GM19438 (cell line): Measurements from ENCODE around the gene PEX11G.
"Not testable (repeated sequence)": the region's sequence is repeated elsewhere in the genome, so short reads cannot be mapped to it uniquely, and the experiment has no call there.

Experiments
- ATAC-seq: cut with Tn5 transposase; IDR thresholded peaks from one replicate; pipeline ENCODE4 v1.9.1; 2021; ENCODE audit warnings: low read depth; ENCODE audit not compliant: unreplicated experiment

Gene PEX11G

GRCh38 chr19:7441468-7442146 lies 47.2 kb downstream of the PEX11G start:
- no peak for ATAC-seq

DNA sequence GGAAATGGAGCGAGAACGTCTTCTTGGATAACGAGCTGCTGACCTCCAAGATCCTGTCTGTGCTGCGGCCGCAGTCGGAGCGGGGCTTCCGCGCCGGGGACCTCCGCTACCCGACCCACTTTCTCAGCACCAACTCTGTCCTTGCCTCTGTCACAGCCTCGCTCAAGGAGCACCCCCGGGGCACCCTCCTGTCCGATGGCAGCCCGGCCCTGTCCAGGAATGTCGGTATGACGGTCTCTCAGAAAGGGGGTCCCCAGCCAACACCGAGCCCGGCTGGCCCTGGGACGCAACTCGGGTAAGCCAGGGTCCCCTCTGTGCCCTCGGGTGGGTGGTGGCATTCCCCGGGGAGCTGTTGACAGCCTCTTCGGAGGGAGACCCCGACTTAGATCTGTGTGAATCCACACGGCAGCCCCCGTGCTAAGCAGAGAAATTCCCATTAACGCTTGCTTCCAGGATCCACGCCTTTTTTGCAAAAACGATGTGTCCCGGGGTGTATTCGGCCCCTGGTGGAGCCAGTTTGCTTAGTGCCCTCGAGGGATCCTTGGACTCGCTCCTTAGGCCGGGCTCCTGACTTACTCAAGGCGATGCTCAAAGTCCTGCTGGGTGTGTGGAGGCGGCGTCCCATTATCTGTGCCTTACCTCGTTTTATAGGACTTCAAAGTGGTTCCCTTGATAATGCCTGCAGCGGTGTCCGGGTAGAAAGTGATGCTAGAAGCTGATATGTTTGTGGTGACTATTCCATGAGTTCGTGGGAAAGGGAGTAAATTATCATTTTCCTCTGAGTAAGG lies 48.5 kb downstream of the PEX11G start:
- ATAC-seq, result no peak

DNA sequence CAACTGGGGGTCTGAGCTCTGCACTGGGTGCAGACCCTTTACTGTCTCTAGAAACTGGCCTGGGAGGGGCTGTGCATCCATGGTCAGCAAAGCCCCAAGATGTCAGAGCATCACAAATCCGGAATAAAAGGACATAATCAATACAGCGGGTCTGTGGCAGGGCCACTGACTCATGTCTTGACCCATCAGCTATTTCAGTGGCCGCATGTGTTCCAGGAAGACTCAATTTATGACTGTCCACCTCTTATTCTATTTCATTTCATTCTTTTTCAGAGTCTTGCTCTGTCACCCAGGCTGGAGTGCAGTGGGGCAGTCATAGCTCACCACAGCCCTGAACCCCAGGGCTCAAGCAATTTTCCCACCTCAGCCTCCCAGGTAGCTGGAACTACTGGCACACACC lies 53.2 kb downstream of the PEX11G start:
- no peak for ATAC-seq

GRCh38 chr19:7434391-7434790 lies 54.4 kb downstream of the PEX11G start:
- no peak for ATAC-seq

DNA sequence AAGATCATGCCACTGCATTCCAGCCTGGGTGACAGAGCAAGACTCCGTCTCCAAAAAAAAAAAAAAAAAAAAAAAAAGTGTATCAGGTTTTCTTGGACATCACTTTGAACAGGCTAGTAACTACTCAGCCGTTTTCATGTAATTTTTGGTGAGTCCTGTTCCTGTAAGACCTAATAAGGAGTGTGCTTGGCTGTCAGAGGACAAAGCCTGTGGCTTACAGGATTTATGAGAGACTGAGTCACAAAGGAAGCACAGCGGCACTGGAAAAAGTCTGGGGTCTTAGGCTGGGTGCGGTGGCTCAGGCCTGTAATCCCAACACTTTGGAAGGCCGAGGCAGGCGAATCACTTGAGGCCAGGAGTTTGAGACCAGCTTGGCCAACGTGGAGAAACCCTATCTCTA lies 55.4 kb downstream of the PEX11G start:
- ATAC-seq, result not testable (repeated sequence)

- ATAC-seq, result no peak
Measured at GRCh38 chr19:7429638-7430282, 59.1 kb downstream of the PEX11G start.

DNA sequence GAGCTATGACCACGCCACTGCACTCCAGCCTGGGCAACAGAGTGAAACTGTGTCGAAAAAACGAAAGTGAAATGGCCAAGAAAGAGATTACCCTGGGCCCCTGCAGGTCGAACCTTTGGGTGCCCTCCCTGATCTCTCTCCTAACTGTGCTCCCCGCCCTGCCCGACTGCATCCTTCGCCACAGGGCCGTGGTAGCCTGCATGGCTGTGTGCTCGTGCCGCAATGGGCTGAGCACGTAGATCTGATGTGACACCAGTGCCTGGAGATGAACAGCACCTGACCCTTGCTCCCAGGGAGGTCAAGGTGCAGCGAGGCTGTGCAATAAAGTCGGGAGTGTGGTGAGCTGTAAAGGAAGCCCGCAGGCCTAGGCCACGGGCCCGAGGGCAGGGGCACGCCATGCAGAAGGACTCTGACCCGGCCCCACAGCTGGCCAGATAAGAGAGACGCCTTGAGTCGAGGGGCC lies 60.2 kb downstream of the PEX11G start:
- no peak for ATAC-seq

GRCh38 chr19:7427944-7428343 lies 60.9 kb downstream of the PEX11G start:
- ATAC-seq, result no peak

- no peak for ATAC-seq
Measured at GRCh38 chr19:7426986-7427385, 61.8 kb downstream of the PEX11G start.
